K562 treated with DMSO at 1 percent for 24 hours (cell line): ENCODE data around the gene NTRK3. TPM values are rescaled to one million over a fixed set of nuclear protein-coding genes. Genes with fewer than 3 reads are reported as not detected.

Experiments
- total RNA-seq: library from RNA; unstranded; fragments of 300-600 nt; gene quantifications from 2 replicates; pipeline ENCODE4 v1.2.3, GENCODE V29; 2022; ENCODE audit warnings: low read depth; ENCODE audit not compliant: insufficient read depth

The NTRK3 gene
- not detected in 2 replicates for total RNA-seq

GRCh38 chr15:88256279-88257230 is at the start of gene NTRK3:
Gene NTRK3 (minus strand): TSS chr15:88256739. CDS start chr15:88256153, 586 bp downstream.

Other genes with a start within 250 kb of the NTRK3 start
- 25.3 and 27.1 TPM in 2 replicates for gene MRPL46, start 210.6 kb upstream of the NTRK3 start, total RNA-seq
- gene MRPS11, start 211.0 kb upstream of the NTRK3 start, total RNA-seq = 61.6 and 65.1 TPM in 2 replicates